Tibial nerve (tissue), 4 donors: ENCODE measurements around the gene DNAJC5.

Experiments
- CTCF ChIP-seq, 5 experiments: fragments of 200-600 bp in 3 of 5; fragments of 450-650 bp in 2 of 5; sonication (generic) in 3 of 5; IDR thresholded peaks; one replicate each; pipeline ENCODE4 v1.5.1; 2016 to 2019; ENCODE audit warnings: antibody characterized with exemption in 5 of 5, mild to moderate bottlenecking in 3 of 5, moderate library complexity in 2 of 5
- EP300 ChIP-seq, 2 donors: sonication (generic); formaldehyde crosslinking; IDR thresholded peaks; one replicate each; pipeline ENCODE4 v1.6.1; 2017; ENCODE audit warnings: antibody characterized with exemption in 2 of 2, mild to moderate bottlenecking in 1 of 2

DNA sequence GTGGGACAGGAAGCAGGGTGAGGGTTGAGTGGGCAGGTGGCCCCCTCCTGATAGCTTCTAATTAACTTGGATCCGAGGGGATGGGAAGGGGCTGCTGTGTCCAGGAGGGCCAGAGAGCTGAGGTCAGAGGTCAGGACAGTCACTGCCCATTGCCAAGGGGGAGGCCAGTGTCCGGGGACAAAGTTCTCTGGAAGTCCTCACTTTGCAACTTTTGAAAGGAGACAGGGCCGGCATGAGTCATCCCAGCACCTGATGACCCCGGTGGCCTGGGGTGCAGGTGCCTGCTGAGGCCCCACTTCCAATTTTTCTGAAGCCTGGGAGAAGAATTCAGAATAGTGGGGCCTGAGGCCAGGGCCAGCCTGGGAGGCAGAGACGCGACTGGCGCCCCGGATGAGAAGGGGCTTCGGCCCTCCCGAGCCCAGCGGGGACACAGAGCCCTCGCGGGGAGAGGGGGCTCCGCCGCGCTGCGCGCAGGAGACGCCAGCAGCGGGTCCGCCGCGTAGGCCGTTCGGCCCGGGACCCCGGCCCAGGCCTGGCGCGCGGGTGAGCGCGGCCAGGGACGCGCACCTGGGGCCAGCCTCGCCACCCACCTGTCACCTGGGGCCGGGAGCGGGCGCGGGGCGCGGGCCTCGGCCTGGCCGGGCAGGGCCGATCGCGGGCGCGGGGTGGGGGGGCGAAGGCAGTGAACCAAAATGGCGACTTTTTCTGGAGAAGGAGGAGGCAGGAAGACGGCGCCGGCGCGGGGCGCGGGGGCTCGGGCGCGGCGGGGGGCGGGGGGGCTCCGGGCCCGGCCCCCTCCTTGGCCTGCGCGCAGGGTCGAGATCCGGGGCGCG is 74.2 kb downstream of the DNAJC5 start:
- TF ChIP-seq CTCF (IDR thresholded peaks at IDR 0.05) (no peak), EP300 (IDR thresholded peaks at IDR 0.05) (no peak)
